Activated CD8-positive, alpha-beta T cell treated with anti-CD3 and anti-CD28 coated beads, Interleukin-2, amount 10 ng/mL, durations not matched to agents 7 days and 5 days (primary cell): Measurements from ENCODE around the gene ELMO1. TPM values are rescaled to one million over a fixed set of nuclear protein-coding genes. Genes with fewer than 3 reads are reported as not detected.

Experiments
- ATAC-seq: fragments of 150-1000 bp; cut with Tn5 transposase; one replicate; pipeline ENCODE4 v1.10.0; 2021; ENCODE audit warnings: moderate library complexity
- CTCF ChIA-PET: fragments of 350-600 bp; sonication (Branson Sonifier 250); formaldehyde crosslinking; loops from one replicate; lab custom pipeline; 2021; ENCODE audit warnings: antibody characterized with exemption; lab: Charles Lee
- POLR2A ChIA-PET: fragments of 350-600 bp; sonication (Branson Sonifier 250); formaldehyde crosslinking; loops from one replicate; lab custom pipeline; 2021; ENCODE audit warnings: antibody characterized with exemption; lab: Charles Lee
- DNase-seq: peaks from one replicate; pipeline ENCODE4 v3.0.0-alpha.2; 2020
- H3K27ac Mint-ChIP-seq: one replicate; pipeline ENCODE4 v1.8.0; 2021; ENCODE audit warnings: mild to moderate bottlenecking, mixed read lengths
- H3K27me3 Mint-ChIP-seq: one replicate; pipeline ENCODE4 v1.8.0; 2021; ENCODE audit warnings: low read depth, mixed read lengths
- H3K36me3 Mint-ChIP-seq: one replicate; pipeline ENCODE4 v1.8.0; 2021; ENCODE audit warnings: low read depth, mixed read lengths
- H3K4me1 Mint-ChIP-seq: one replicate; pipeline ENCODE4 v1.8.0; 2021; ENCODE audit warnings: low read depth, mixed read lengths
- H3K4me3 Mint-ChIP-seq: one replicate; pipeline ENCODE4 v1.8.0; 2021; ENCODE audit warnings: mild to moderate bottlenecking, mixed read lengths
- H3K9me3 Mint-ChIP-seq: one replicate; pipeline ENCODE4 v1.8.0; 2022; ENCODE audit warnings: mixed read lengths; ENCODE audit not compliant: insufficient read depth
- total RNA-seq, 2 experiments: library from RNA; stranded (reverse); gene quantifications; one replicate each; pipeline ENCODE4 v1.2.3, GENCODE V29; 2021

ELMO1 gene
- total RNA-seq, 2 experiments from 2014 or later = 64.0 to 68.5 TPM

- no peak overlapping the region for H3K4me3 Mint-ChIP-seq
- ChIA-PET CTCF (interaction anchor here (0.6 kb wide), 1 partner anchor 65 kb away, joined by 3 read pairs; no protein-coding TSS in a partner anchor), POLR2A (no interaction called here)
- peaks cover 19% of the 10 kb centered on the region for H3K9me3 Mint-ChIP-seq
- H3K27me3 Mint-ChIP-seq = no peaks in the 10 kb centered on the region
- ATAC-seq = no peak
- no peak overlapping the region for H3K27ac Mint-ChIP-seq
- peaks cover 2% of the 10 kb centered on the region for H3K36me3 Mint-ChIP-seq
- DNase-seq = no peak
- H3K4me1 Mint-ChIP-seq = peaks cover 30% of the 10 kb centered on the region
These were observed 43.5 kb downstream of the ELMO1 start for GRCh38 chr7:37405128-37405527.

GRCh38 chr7:37399876-37400421 is 48.7 kb downstream of the ELMO1 start:
- no peak overlapping the region for H3K27ac Mint-ChIP-seq
- POLR2A ChIA-PET = no interaction called here
- ATAC-seq (no peak), DNase-seq (no peak)
- H3K4me1 Mint-ChIP-seq = peaks cover 4% of the 10 kb centered on the region
- no peak overlapping the region for H3K4me3 Mint-ChIP-seq
- H3K27me3 Mint-ChIP-seq = no peaks in the 10 kb centered on the region
- peaks cover 2% of the 10 kb centered on the region for H3K36me3 Mint-ChIP-seq
- peaks cover 23% of the 10 kb centered on the region for H3K9me3 Mint-ChIP-seq
- CTCF ChIA-PET = no interaction called here

GRCh38 chr7:37398403-37398802 is 50.3 kb downstream of the ELMO1 start:
- POLR2A ChIA-PET = interaction anchor here (0.6 kb wide), 1 partner anchor 94 kb away, joined by 3 read pairs; no protein-coding TSS in a partner anchor
- ATAC-seq (no peak), DNase-seq (no peak)
- Mint-ChIP-seq H3K27ac (no peak overlapping the region), H3K36me3 (peaks cover 2% of the 10 kb centered on the region), H3K27me3 (no peaks in the 10 kb centered on the region), H3K4me1 (peaks cover 4% of the 10 kb centered on the region), H3K9me3 (peaks cover 23% of the 10 kb centered on the region), H3K4me3 (no peak overlapping the region)
- CTCF ChIA-PET = no interaction called here

GRCh38 chr7:37395618-37396259 is 52.9 kb downstream of the ELMO1 start:
- CTCF ChIA-PET = interaction anchor here (1.2 kb wide), 1 partner anchor 43 kb away, joined by 3 read pairs; no protein-coding TSS in a partner anchor
- POLR2A ChIA-PET = no interaction called here
- peaks cover 4% of the 10 kb centered on the region for H3K4me1 Mint-ChIP-seq

GRCh38 chr7:37394158-37394557 is 54.5 kb downstream of the ELMO1 start:
- ChIA-PET POLR2A (no interaction called here), CTCF (interaction anchor here (1.1 to 1.5 kb wide), 2 partner anchors 9 to 40 kb away, joined by 3 to 4 read pairs; no protein-coding TSS in a partner anchor)
- DNase-seq (no peak), ATAC-seq (no peak)
- no peaks in the 10 kb centered on the region for H3K36me3 Mint-ChIP-seq
- peaks cover 4% of the 10 kb centered on the region for H3K4me1 Mint-ChIP-seq
- no peaks in the 10 kb centered on the region for H3K27me3 Mint-ChIP-seq
- no peak overlapping the region for H3K4me3 Mint-ChIP-seq
- H3K9me3 Mint-ChIP-seq = no peaks in the 10 kb centered on the region
- H3K27ac Mint-ChIP-seq = no peak overlapping the region

More at GRCh38 chr7:37395618-37396259, 52.9 kb downstream of the ELMO1 start:
- ATAC-seq (no peak), DNase-seq (no peak)
- peaks cover 10% of the 10 kb centered on the region for H3K9me3 Mint-ChIP-seq
- H3K4me3 Mint-ChIP-seq = no peak overlapping the region
- H3K36me3 Mint-ChIP-seq = no peaks in the 10 kb centered on the region
- H3K27ac Mint-ChIP-seq = no peak overlapping the region
- H3K27me3 Mint-ChIP-seq = no peaks in the 10 kb centered on the region

- DNase-seq = no peak
- ChIA-PET POLR2A (no interaction called here), CTCF (no interaction called here)
- Mint-ChIP-seq H3K4me1 (peaks cover 4% of the 10 kb centered on the region), H3K27ac (no peak overlapping the region), H3K36me3 (no peaks in the 10 kb centered on the region), H3K4me3 (no peak overlapping the region), H3K27me3 (no peaks in the 10 kb centered on the region), H3K9me3 (no peaks in the 10 kb centered on the region)
- ATAC-seq = no peak
These were observed 55.2 kb downstream of the ELMO1 start for GRCh38 chr7:37393476-37393875.

- POLR2A ChIA-PET = no interaction called here
- no peaks in the 10 kb centered on the region for H3K9me3 Mint-ChIP-seq
These were observed 56.0 kb downstream of the ELMO1 start for GRCh38 chr7:37392673-37393017.

GRCh38 chr7:37391791-37392672 is 56.6 kb downstream of the ELMO1 start:
- Mint-ChIP-seq H3K27ac (no peak overlapping the region), H3K36me3 (no peaks in the 10 kb centered on the region), H3K4me3 (no peak overlapping the region), H3K9me3 (no peaks in the 10 kb centered on the region), H3K4me1 (peaks cover 4% of the 10 kb centered on the region), H3K27me3 (no peaks in the 10 kb centered on the region)
- POLR2A ChIA-PET = no interaction called here
- no peak for DNase-seq
- no peak for ATAC-seq
- CTCF ChIA-PET = no interaction called here

More at GRCh38 chr7:37392673-37393017, 56.0 kb downstream of the ELMO1 start:
- no peak overlapping the region for H3K27ac Mint-ChIP-seq
- ATAC-seq (no peak), DNase-seq (no peak)
- peaks cover 4% of the 10 kb centered on the region for H3K4me1 Mint-ChIP-seq
- CTCF ChIA-PET = no interaction called here
- H3K36me3 Mint-ChIP-seq = no peaks in the 10 kb centered on the region
- no peaks in the 10 kb centered on the region for H3K27me3 Mint-ChIP-seq
- H3K4me3 Mint-ChIP-seq = no peak overlapping the region

- Mint-ChIP-seq H3K36me3 (no peaks in the 10 kb centered on the region), H3K27me3 (no peaks in the 10 kb centered on the region), H3K4me3 (no peak overlapping the region), H3K4me1 (peaks cover 3% of the 10 kb centered on the region), H3K27ac (no peak overlapping the region), H3K9me3 (no peaks in the 10 kb centered on the region)
- ChIA-PET POLR2A (no interaction called here), CTCF (no interaction called here)
- DNase-seq = no peak
- ATAC-seq = no peak
These were observed 58.5 kb downstream of the ELMO1 start for GRCh38 chr7:37390114-37390513.

- ChIA-PET POLR2A (no interaction called here), CTCF (no interaction called here)
- Mint-ChIP-seq H3K9me3 (no peaks in the 10 kb centered on the region), H3K36me3 (no peaks in the 10 kb centered on the region), H3K4me1 (peaks cover 3% of the 10 kb centered on the region), H3K27ac (no peak overlapping the region), H3K4me3 (no peak overlapping the region), H3K27me3 (no peaks in the 10 kb centered on the region)
- no peak for ATAC-seq
- DNase-seq = no peak
These were observed 59.9 kb downstream of the ELMO1 start for GRCh38 chr7:37388811-37389210.

GRCh38 chr7:37385787-37386186 is 62.9 kb downstream of the ELMO1 start:
- H3K4me1 Mint-ChIP-seq = peaks cover 3% of the 10 kb centered on the region
- no peaks in the 10 kb centered on the region for H3K27me3 Mint-ChIP-seq

More at GRCh38 chr7:37385787-37386186, 62.9 kb downstream of the ELMO1 start:
- CTCF ChIA-PET = interaction anchor here (1.1 to 1.3 kb wide), 2 partner anchors 9 to 32 kb away, joined by 3 to 6 read pairs; no protein-coding TSS in a partner anchor
- Mint-ChIP-seq H3K36me3 (no peaks in the 10 kb centered on the region), H3K4me3 (no peak overlapping the region), H3K27ac (no peak overlapping the region), H3K9me3 (no peaks in the 10 kb centered on the region)
- POLR2A ChIA-PET = interaction anchor here (0.5 kb wide), 1 partner anchor 32 kb away, joined by 3 read pairs; no protein-coding TSS in a partner anchor
- no peak for DNase-seq
- no peak for ATAC-seq
